SKM-1 treated with dmso at 0.1 percent for 144 hours (cell line): ENCODE measurements around the gene SAXO1.
"Not testable (repeated sequence)": the region's sequence is repeated elsewhere in the genome, so short reads cannot be mapped to it uniquely, and the experiment has no call there.

ENCODE experiments used
- DNase-seq: peaks from one replicate; lab custom pipeline; 2025; ENCODE audit not compliant: unreplicated experiment; lab: John Stamatoyannopoulos, UW

The SAXO1 gene

DNA sequence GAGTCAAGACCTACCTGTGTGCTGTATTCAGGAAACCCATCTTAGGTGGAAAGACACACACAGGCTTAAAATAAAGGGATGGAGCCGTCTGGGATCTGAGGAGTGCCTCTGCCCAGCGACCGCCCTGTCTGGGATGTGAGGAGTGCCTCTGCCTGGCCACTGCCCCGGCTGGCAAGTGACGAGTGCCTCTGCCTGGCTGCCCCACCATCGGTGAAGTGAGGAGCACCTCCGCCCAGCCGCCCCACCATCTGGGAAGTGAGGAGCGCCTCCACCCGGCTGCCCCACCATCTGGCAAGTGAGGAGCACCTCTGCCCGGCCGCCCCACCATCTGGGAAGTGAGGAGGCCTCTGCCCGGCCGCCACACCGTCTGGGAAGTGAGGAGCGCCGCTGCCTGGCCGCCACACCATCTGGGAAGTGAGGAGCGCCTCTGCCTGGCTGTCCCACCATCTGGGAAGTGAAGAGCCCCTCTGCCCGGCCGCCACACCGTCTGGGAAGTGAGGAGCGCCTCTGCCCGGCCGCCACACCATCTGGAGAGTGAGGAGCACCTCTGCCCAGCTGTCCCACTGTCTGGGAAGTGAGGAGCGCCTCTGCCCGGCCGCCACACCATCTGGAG lies 33.7 kb downstream of the SAXO1 start:
- no peak for DNase-seq

GRCh38 chr9:18997151-18997550 lies 35.9 kb downstream of the SAXO1 start:
- DNase-seq, result no peak

- DNase-seq, result no peak
Observed at GRCh38 chr9:18996211-18996610, 36.8 kb downstream of the SAXO1 start.

- no peak for DNase-seq
Observed at GRCh38 chr9:18994263-18994916, 38.6 kb downstream of the SAXO1 start.

- DNase-seq, result not testable (repeated sequence)
Observed at GRCh38 chr9:18991197-18991596, 41.8 kb downstream of the SAXO1 start.

DNA sequence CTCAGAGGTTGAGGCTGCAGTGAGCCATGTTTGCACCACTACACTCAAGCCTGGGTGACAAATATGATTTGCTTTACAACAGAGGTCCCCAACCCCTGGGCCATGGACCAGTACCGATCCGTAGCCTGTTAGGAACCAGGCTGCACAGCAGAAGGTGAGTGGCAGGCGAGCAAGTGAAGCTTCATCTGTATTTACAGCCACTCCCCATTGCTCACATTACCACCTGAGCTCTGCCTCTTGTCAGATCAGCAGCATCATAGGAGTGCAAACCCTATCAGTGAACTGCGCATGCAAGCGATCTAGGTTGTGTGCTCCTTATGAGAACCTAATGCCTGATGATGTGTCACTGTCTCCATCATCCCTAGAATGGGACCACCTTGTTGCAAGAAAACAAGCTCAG lies 42.5 kb downstream of the SAXO1 start:
- no peak for DNase-seq

- DNase-seq, result no peak
Observed at GRCh38 chr9:18989865-18990264, 43.1 kb downstream of the SAXO1 start.

DNA sequence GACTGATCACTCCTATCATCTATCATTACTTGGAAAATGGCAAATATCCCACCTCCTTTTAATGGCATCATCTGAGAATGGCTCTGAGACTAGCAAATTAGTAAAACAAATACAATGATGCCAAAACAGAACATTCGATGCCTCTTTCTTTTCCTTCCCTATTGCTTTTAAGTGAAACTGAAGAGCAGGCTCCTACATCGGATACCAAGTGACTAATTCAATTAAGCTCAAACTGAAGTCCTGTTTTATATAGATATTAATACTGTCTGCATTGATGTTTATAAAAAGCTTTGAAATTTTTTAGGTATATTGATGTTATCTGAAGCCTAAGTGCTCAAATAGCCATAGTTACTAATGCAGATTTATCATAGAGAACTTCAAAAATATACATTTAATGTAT lies 43.9 kb downstream of the SAXO1 start:
- no peak for DNase-seq

GRCh38 chr9:18988003-18988402 lies 45.0 kb downstream of the SAXO1 start:
- no peak for DNase-seq

GRCh38 chr9:18985996-18986395 lies 47.0 kb downstream of the SAXO1 start:
- DNase-seq, result no peak

- no peak for DNase-seq
Observed at GRCh38 chr9:18985464-18985951, 47.5 kb downstream of the SAXO1 start.

GRCh38 chr9:18982262-18982620 lies 50.8 kb downstream of the SAXO1 start:
- no peak for DNase-seq

DNA sequence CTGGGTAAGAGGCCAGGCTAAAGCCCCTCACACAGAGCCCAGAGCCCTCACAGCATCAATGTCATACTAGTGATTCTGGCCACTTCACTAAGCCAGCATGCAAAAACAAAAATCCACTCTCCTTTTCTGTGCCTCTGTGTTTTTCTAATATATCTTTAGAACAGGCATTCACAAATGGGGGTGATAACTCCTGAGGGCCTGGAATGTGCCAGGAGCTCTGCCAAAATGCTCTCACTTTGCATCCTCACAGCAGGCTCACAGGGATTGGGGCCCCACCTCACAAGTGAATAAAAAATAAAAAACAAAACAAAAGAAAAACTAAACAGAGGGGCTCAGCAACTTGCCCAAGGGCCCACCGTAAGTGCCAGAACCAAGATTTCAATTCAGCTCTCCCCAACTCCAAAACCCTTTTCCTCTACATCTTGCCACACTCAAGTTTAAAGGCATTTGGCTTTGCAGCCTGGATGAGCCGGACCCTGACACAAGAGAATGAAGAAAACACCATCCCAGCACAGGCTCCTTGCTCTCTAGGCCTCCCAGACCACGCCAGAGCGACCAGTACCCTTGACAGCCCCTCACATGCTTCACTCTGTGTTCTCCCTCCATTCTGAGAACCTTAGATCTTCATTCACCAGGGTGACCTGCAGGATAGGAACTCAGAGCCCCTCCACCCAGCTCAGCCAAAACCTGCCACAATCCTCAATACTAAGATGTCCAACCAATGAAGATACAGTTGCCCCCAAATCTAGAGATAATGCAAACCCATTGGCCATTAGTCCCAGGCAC lies 51.3 kb downstream of the SAXO1 start:
- no peak for DNase-seq

DNA sequence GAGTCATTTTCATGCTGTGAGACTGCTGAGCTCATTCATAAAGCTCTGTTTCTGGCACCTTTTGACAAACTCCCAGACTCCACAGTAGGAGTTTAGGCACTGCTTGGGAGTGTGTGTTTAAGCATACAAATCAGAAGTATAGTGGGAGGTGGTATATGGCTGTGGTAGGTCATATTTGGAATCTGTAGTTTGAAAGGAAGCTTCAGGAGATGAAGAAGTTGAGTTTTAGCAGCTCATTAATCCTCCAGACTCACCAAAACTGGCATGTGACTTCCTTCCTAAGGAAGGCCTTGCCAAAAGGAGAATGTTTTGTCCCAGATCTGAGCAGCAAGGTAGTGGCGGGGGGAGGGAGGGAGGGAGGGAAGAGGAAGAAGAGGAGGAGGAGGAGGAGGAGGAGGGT lies 52.8 kb downstream of the SAXO1 start:
- no peak for DNase-seq

- no peak for DNase-seq
Observed at GRCh38 chr9:18979367-18979766, 53.6 kb downstream of the SAXO1 start.

- DNase-seq, result no peak
Observed at GRCh38 chr9:18978188-18978587, 54.8 kb downstream of the SAXO1 start.

GRCh38 chr9:18976709-18977531 lies 56.1 kb downstream of the SAXO1 start:
- DNase-seq, result no peak

DNA sequence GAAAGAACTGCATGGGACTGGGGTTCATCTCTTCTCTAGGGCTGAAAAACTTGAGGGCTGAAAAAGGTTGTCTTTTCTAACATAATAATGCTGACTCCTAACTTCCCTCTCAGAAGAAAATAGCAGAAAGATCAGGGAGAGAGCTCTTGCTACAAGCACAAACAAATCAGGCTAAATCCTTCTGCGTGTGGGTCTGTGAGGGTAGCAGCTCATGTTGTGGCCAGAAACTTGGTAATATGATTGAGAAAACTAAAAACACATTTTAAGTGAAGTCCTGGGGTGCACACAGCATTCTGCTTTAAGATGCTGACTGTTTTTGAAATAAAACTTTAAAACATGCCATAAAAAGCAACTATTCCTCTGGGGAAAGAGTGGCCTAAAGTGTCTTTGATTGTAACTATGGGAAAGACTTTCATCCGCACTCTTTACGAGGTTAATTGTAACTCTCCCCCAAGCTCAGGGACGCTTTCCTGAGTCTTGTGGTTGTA lies 56.7 kb downstream of the SAXO1 start:
- no peak for DNase-seq

DNA sequence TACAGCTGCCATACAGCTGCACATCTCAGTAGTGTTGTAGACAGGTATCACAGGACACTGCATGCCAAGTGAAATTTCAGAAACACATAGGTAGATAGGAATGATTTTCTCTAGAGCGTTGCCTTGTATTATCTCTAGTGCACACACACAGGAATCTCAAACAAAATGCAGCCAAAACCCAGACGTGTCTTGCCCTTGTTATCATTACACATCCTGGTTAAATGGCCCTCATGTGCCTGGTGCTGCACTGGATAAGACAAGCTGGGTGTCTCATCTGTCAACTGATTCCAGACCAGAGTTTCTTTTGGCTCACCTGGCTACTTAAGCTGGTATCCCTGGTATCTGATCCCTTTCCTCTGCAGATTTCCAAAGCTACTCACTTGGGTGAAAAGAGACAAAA lies 59.7 kb downstream of the SAXO1 start:
- no peak for DNase-seq

- DNase-seq, result no peak
Observed at GRCh38 chr9:18972675-18973074, 60.3 kb downstream of the SAXO1 start.

- no peak for DNase-seq
Observed at GRCh38 chr9:18971909-18972308, 61.1 kb downstream of the SAXO1 start.
